HepG2 (cell line): ENCODE data around the gene CHRNA5.

Experiments
- MYC ChIP-seq: sonication (generic); formaldehyde crosslinking; IDR thresholded peaks from 2 replicates; pipeline ENCODE4 v1.9.0; 2021; ENCODE audit warnings: missing genetic modification reagents, borderline replicate concordance
- NONO ChIP-seq, 2 experiments: fragments of 450-650 bp in 1 of 2; sonication (generic) in 1 of 2; formaldehyde crosslinking in 1 of 2; IDR thresholded peaks in 1 of 2; conservative IDR thresholded peaks in 1 of 2; 2 replicates each; pipeline versions ENCODE4 v1.6.1 to v1.8.0; 2017 to 2022; ENCODE audit warnings: mild to moderate bottlenecking in 1 of 2, missing genetic modification reagents in 1 of 2, moderate library complexity in 1 of 2
- SMAD9 ChIP-seq: sonication (generic); formaldehyde crosslinking; IDR thresholded peaks from 2 replicates; pipeline ENCODE4 v1.5.1; 2020; ENCODE audit warnings: mild to moderate bottlenecking, missing genetic modification reagents
- TBP ChIP-seq: sonication (generic); formaldehyde crosslinking; IDR thresholded peaks from 2 replicates; pipeline ENCODE4 v1.5.0; 2020; ENCODE audit warnings: missing genetic modification reagents

GRCh38 chr15:78527325-78527724, 38.0 kb upstream of the CHRNA5 start:
- TF ChIP-seq TBP (CRISPR knock-in tag) (no peak), MYC (CRISPR knock-in tag) (no peak), NONO (IDR thresholded peaks at IDR 0.05) (no peak), NONO (CRISPR knock-in tag; conservative IDR thresholded peaks at IDR 0.05) (no peak), SMAD9 (no peak)
